ENCODE measurements around the gene P4HA2.

The P4HA2 gene

DNA sequence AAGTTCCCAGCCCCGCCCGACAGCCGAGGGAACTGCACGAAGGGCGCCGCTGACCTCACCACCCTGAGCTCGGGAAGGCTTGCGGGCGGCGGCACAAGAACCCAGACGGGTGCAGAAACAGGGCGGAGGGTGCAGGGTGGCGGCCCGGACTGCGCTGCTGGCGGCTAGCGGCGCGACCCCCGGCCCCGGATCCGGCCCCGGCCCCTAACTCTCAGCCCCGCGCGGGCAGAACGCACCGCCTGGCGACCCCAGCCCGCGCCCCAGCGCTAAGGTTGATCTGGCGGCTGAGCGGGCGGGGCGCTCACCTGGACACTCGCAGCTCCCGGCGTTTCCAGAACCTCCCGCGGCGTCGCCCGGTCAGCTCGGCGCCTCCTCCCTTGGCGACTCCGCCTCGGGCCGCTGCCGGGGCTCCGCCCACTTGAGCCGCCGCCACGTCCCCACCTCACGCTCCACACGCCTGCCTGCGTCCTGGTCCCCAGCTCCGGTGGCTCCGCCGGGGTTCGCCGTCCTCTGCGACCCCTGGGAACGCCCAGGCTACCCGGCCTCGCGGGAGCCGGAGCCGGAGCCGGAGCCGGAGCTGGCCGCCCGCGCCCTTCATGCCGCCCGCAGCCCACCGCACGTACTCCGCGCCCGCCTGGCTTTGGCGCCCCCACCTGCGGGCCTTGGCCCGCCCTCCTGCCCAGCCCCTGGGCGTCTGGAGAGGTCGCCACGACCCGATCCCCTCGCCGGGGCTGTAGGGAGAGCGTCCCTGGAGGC is at the start of gene P4HA2:
Gene P4HA2 (minus strand): TSS at position 369 of the 756 bp plus-strand sequence. CDS start 9,227 bp downstream, outside the sequence.
- Histone ChIP-seq H3K9ac (ENCODE audit: low read depth, low read length) (peak within 1 kb of the TSS; percentile 79), H3K27me3 (ENCODE audit: control insufficient read depth, insufficient read depth, low read length) (peaks cover 29% of the 10 kb centered on the region), H3K4me1 (ENCODE audit: control insufficient read depth, insufficient read depth, low read length) (no peaks in the 10 kb centered on the region), H3K4me3 (ENCODE audit: low read depth, low read length) (peak within 1 kb of the TSS; percentile 65), H3K9me3 (ENCODE audit: control insufficient read depth, insufficient read depth, low read length) (no peaks in the 10 kb centered on the region), H3K36me3 (ENCODE audit: control insufficient read depth, insufficient read depth, low read length) (no peaks in the 10 kb centered on the region)

DNA sequence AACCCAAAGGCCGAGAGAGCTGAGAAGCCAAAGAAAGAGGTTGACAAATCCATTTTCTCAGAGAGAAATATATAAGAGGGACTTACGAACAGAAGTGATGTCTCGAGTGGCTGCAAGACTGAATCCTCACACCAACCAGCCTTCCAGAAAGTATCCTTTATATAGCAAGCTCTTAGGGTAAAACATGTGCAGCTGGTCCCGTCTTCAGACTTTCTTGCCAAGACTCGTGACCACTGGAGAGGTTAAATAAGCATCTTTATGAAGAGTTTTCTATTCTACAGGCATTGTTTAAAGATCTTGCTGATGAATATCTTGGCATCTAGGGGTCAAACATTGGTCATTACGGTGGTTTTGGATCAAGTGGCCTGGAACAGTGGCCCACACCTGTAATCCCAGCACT is 49.6 kb upstream of the P4HA2 start:
- Histone ChIP-seq H3K9me3 (ENCODE audit: control insufficient read depth, insufficient read depth, low read length) (no peaks in the 10 kb centered on the region), H3K4me3 (ENCODE audit: low read depth, low read length) (no peak overlapping the region), H3K36me3 (ENCODE audit: control insufficient read depth, insufficient read depth, low read length) (no peaks in the 10 kb centered on the region), H3K9ac (ENCODE audit: low read depth, low read length) (no peak overlapping the region), H3K27me3 (ENCODE audit: control insufficient read depth, insufficient read depth, low read length) (no peaks in the 10 kb centered on the region), H3K4me1 (ENCODE audit: control insufficient read depth, insufficient read depth, low read length) (peaks cover 10% of the 10 kb centered on the region)

DNA sequence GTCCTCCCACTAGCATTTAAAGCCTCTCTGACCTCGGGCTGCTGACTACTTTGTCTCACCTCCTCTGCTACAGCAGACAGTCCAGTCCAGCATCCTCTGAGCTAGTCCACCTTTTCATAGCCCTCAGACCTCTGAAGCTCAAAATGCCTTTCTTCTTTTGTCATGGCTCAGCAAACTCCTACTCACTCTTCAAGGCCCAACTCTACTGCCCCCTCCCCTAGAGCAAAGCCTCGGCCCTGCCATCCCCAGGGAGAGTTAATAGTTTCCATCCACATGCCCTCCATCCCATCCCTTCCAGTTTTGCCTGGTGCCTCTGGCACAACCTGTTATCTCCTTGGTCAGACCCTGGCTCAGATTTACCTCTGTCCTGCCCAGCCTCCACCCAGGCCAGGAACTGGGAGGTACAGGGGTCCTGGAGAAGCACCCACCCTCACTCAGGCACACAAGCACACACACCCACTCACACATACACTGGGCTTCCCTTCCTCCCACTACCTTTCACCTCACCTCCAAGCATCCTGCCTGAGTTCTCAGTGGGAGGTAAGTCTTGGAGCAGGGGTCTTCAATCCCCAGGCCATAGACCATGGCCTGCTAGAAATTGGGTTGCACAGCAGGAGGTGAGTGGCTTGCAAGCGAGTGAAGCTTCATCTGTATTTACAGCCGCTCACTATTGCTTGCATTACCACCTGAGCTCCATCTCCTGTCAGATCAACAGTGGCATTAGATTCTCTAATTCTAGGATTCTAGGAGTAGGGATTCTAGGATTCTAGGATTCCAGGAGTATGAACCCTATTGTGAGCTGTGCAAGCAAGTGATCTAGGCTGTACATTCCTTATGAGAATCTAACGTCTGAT is 47.9 kb upstream of the P4HA2 start:
- Histone ChIP-seq H3K9ac (ENCODE audit: low read depth, low read length) (no peak overlapping the region), H3K9me3 (ENCODE audit: control insufficient read depth, insufficient read depth, low read length) (no peaks in the 10 kb centered on the region)

DNA sequence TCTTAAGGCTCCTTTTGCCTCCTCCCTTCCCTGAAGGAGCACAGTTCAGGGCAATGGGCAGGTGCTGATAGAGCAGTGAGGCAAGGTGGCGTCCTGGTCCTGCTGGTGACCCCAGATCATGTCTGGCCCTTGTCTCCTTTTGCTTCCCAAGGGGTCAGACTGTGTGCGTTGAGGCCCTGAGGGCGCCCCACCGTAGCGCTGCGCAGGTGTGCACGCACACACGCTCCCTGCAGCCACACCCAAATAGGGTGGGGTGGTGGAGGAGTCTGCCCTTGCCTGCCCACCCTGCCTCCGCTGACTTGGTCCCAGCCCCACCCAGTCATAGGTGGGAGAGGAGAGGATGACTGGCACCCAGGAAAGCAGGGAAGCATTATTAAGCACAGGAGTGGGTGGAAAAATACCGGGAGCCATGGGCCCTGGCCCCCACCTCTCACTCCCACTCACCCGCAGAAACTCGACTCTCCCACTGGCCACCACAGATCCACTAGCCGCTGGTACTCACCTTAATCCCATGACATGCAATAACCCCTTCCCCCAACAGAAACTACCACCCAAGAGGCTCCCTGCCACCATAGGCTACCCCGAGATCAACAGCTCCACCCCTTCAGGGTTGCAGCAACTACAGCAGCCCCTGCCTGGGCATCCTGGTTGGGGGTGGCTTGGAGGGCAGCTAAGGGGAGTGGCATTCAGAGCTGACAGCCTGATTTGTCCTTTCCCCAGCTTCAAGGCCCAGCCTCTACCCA is 46.6 kb upstream of the P4HA2 start:
- Histone ChIP-seq H3K27me3 (ENCODE audit: control insufficient read depth, insufficient read depth, low read length) (no peaks in the 10 kb centered on the region), H3K4me1 (ENCODE audit: control insufficient read depth, insufficient read depth, low read length) (peaks cover 10% of the 10 kb centered on the region), H3K9me3 (ENCODE audit: control insufficient read depth, insufficient read depth, low read length) (no peaks in the 10 kb centered on the region), H3K36me3 (ENCODE audit: control insufficient read depth, insufficient read depth, low read length) (no peaks in the 10 kb centered on the region), H3K4me3 (ENCODE audit: low read depth, low read length) (no peak overlapping the region), H3K9ac (ENCODE audit: low read depth, low read length) (no peak overlapping the region)

More for the DNA sequence above, 47.9 kb upstream of the P4HA2 start:
- Histone ChIP-seq H3K4me3 (ENCODE audit: low read depth, low read length) (no peak overlapping the region), H3K36me3 (ENCODE audit: control insufficient read depth, insufficient read depth, low read length) (no peaks in the 10 kb centered on the region), H3K27me3 (ENCODE audit: control insufficient read depth, insufficient read depth, low read length) (no peaks in the 10 kb centered on the region), H3K4me1 (ENCODE audit: control insufficient read depth, insufficient read depth, low read length) (peaks cover 10% of the 10 kb centered on the region)

DNA sequence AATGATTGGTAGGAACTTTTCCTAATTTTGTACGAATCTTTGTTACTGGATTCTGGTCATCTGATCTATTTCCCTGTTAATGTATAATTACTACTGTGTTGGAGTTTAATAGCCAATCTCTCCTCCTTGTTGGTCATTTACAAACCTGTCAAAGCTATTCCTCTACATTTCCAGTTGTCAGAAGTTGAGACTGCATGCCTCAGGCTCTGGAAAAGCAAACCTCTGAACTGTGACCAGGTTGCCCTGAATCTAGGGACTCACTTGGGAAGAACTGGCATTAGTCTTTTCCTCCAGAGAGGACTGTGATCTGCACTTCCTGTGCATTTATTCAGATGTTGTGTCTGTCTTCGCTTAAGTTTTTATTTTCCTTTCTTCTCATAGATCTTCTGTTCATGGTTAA is 46.0 kb upstream of the P4HA2 start:
- Histone ChIP-seq H3K4me3 (ENCODE audit: low read depth, low read length) (no peak overlapping the region), H3K9me3 (ENCODE audit: control insufficient read depth, insufficient read depth, low read length) (no peaks in the 10 kb centered on the region), H3K36me3 (ENCODE audit: control insufficient read depth, insufficient read depth, low read length) (no peaks in the 10 kb centered on the region), H3K4me1 (ENCODE audit: control insufficient read depth, insufficient read depth, low read length) (peaks cover 6% of the 10 kb centered on the region), H3K27me3 (ENCODE audit: control insufficient read depth, insufficient read depth, low read length) (no peaks in the 10 kb centered on the region), H3K9ac (ENCODE audit: low read depth, low read length) (no peak overlapping the region)

DNA sequence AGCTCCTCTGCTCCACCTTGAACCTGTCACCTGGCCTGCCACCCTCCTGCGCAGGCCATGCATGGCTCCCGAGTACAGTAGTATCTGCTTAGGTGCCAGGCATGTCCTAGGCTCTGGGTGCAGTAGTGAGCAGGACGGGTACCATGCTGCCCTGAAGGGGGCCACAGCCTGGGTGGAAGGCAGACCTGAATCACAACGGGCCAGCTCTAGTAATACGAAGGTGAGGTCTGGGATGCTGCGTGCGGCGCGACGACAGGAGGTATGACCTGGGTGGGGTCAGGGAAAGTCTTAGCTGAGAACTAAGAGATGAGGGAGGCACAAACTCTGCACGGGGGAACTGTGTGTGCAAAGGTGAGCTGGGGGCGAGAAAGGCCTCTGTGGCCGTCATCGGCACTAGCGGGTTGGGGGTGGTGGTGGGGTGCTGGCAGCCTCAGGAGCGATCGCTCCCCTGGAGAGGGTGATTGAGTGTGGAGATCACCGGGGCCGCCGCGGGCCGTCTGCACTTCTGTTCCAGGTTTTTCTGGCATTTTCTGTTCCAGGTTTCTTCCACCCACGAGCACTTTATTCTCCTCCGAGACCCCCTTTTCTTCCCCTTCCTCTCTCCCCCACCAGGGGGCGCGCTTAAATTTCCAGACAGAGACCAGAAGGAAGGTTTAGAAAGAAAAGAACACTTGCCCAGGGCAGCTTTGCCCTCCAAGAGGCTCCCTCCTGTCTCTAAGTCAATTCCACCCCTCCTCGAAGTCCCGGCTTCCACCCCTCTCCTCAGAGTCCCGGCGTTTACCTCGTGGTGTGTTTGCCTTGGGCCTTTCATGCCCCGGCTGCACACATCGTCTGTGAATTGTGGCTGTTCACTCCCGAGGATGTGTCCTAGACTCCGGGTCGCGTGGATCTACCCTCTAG is 44.9 kb upstream of the P4HA2 start:
- Histone ChIP-seq H3K9me3 (ENCODE audit: control insufficient read depth, insufficient read depth, low read length) (no peaks in the 10 kb centered on the region), H3K4me3 (ENCODE audit: low read depth, low read length) (no peak overlapping the region), H3K4me1 (ENCODE audit: control insufficient read depth, insufficient read depth, low read length) (no peaks in the 10 kb centered on the region), H3K9ac (ENCODE audit: low read depth, low read length) (no peak overlapping the region), H3K27me3 (ENCODE audit: control insufficient read depth, insufficient read depth, low read length) (no peaks in the 10 kb centered on the region), H3K36me3 (ENCODE audit: control insufficient read depth, insufficient read depth, low read length) (no peaks in the 10 kb centered on the region)

DNA sequence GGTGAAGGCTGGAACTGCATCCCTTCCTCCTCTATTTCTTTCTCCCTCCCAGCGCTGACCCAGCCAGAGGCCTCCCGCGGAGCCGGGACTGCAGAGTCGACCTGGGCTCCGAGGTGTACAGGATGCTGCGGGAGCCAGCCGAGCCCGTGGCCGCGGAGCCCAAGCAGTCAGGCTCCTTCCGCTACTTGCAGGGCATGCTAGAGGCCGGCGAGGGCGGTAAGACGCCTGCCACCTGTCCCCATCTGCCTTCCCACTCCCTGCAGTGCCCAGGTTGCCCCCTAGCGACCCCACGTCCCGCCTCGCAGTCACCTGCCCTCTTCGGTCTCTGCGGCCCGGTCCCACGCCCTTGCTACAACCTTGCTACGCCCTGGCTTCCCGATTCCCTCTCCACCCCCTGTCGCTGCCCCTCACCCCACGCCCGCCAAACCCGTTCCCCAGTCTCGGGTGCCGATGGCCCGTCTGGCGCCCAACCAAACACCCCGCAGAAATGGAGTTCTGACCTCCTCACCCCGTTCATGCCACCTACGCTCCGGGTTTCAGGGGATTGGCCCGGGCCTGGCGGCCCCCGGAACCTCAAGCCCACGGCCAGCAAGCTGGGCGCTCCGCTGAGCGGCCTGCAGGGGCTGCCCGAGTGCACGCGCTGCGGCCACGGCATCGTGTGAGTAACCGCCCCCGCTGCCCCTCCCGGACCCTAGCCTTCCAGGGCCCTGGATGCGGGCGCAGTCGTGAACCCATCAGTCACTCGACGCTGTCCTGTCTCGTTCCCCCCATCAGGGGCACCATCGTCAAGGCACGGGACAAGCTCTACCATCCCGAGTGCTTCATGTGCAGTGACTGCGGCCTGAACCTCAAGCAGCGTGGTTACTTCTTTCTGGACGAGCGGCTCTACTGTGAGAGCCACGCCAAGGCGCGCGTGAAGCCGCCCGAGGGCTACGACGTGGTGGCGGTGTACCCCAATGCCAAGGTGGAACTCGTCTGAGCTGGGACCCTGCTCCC is 43.9 kb upstream of the P4HA2 start:
- Histone ChIP-seq H3K9ac (ENCODE audit: low read depth, low read length) (no peak overlapping the region), H3K36me3 (ENCODE audit: control insufficient read depth, insufficient read depth, low read length) (no peaks in the 10 kb centered on the region), H3K4me1 (ENCODE audit: control insufficient read depth, insufficient read depth, low read length) (no peaks in the 10 kb centered on the region), H3K9me3 (ENCODE audit: control insufficient read depth, insufficient read depth, low read length) (no peaks in the 10 kb centered on the region), H3K4me3 (ENCODE audit: low read depth, low read length) (no peak overlapping the region), H3K27me3 (ENCODE audit: control insufficient read depth, insufficient read depth, low read length) (no peaks in the 10 kb centered on the region)

DNA sequence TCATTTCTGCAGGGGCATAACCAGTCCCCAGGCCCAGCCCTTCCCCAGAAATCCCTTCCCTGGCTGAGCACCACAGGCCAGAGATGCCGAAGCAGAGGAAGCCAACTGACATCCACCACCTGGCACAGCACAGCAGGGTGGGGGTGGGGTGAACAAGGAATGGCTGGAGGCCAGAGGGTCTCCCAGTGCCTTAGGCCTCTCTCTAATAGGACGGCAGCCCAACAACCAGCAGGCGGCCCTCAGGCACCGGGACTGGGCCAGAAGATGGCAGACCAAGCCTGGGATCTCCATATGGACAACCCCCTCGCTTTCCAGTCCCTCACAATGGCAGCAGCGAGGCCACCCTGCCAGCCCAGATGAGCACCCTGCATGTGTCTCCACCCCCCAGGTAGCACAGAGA is 43.1 kb upstream of the P4HA2 start:
- no peaks in the 10 kb centered on the region for H3K9me3 ChIP-seq (ENCODE audit: control insufficient read depth, insufficient read depth, low read length)
- no peak overlapping the region for H3K4me3 ChIP-seq (ENCODE audit: low read depth, low read length)
- no peaks in the 10 kb centered on the region for H3K27me3 ChIP-seq (ENCODE audit: control insufficient read depth, insufficient read depth, low read length)
- no peak overlapping the region for H3K9ac ChIP-seq (ENCODE audit: low read depth, low read length)
- no peaks in the 10 kb centered on the region for H3K4me1 ChIP-seq (ENCODE audit: control insufficient read depth, insufficient read depth, low read length)
- no peaks in the 10 kb centered on the region for H3K36me3 ChIP-seq (ENCODE audit: control insufficient read depth, insufficient read depth, low read length)

DNA sequence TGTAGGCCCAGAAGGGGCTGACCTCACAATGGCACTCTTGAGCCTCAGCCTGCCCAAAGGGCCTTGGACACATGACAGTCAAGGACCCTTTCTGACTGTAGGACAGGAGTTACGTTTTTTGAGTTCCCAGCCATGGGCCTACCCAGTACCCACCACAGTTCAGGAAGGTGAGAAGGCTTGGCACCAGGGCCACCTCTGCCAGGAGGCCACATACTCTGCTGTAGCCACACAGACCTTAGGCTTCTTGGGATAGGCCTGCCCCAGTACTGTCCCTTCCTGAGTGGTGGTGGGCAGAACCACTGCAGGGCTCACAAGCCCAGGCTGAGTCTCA is 42.6 kb upstream of the P4HA2 start:
- no peak overlapping the region for H3K4me3 ChIP-seq (ENCODE audit: low read depth, low read length)
- no peaks in the 10 kb centered on the region for H3K4me1 ChIP-seq (ENCODE audit: control insufficient read depth, insufficient read depth, low read length)
- no peaks in the 10 kb centered on the region for H3K27me3 ChIP-seq (ENCODE audit: control insufficient read depth, insufficient read depth, low read length)
- no peaks in the 10 kb centered on the region for H3K9me3 ChIP-seq (ENCODE audit: control insufficient read depth, insufficient read depth, low read length)
- no peak overlapping the region for H3K9ac ChIP-seq (ENCODE audit: low read depth, low read length)
- H3K36me3 ChIP-seq (ENCODE audit: control insufficient read depth, insufficient read depth, low read length) = no peaks in the 10 kb centered on the region

DNA sequence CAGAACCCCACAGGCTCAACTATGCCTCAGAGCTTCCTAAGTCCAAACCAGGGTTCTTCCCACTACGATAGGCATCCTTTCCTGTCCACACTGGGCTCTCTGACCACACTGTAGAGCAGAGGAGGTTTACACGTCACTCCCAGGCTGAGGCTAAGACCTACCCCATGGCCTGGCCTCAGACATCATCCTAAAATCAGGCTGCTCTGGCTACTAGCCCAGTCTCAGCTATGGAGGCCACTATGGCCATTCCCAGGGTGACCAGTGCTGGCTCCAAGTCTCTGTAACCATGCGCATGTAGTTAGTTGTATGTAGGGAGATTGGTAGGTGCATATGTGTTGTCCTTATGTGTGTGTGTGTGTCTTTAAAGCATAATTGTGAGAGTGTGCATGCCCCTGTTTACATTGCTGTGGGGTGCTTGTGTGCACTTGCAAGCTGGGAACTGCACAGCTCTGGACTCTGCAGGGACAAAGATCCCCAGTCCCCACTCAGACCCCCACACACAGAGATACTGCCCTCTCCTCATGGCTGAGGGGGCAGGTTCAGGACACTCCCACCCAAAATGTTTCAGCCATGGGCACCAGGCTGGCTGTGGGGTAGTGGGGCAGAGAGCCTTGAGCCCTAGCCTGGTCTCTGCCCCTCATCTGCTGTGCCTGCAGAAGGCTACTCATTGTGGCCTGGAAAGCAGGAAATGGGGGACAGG is 42.1 kb upstream of the P4HA2 start:
- Histone ChIP-seq H3K9ac (ENCODE audit: low read depth, low read length) (no peak overlapping the region), H3K27me3 (ENCODE audit: control insufficient read depth, insufficient read depth, low read length) (no peaks in the 10 kb centered on the region), H3K9me3 (ENCODE audit: control insufficient read depth, insufficient read depth, low read length) (no peaks in the 10 kb centered on the region), H3K4me1 (ENCODE audit: control insufficient read depth, insufficient read depth, low read length) (no peaks in the 10 kb centered on the region), H3K36me3 (ENCODE audit: control insufficient read depth, insufficient read depth, low read length) (no peaks in the 10 kb centered on the region), H3K4me3 (ENCODE audit: low read depth, low read length) (no peak overlapping the region)

Measured in iPS-15b (cell line).